GM06990 (cell line): ENCODE results near the gene KRT78.

Source experiments
- DNase-seq: peaks from one replicate; pipeline ENCODE4 v3.0.0-alpha.2; 2011; ENCODE audit not compliant: insufficient read length; ENCODE audit errors: extremely low read depth
- H3K27me3 ChIP-seq: replicated peaks from 2 replicates; pipeline ENCODE4 v1.6.0; 2011; ENCODE audit warnings: low read length; ENCODE audit not compliant: control insufficient read depth, insufficient read depth
- H3K36me3 ChIP-seq: 2 replicates; pipeline ENCODE4 v1.5.1; 2011; ENCODE audit warnings: low read length; ENCODE audit not compliant: control insufficient read depth, insufficient read depth
- H3K4me3 ChIP-seq: replicated peaks from 2 replicates; pipeline ENCODE4 v1.5.1; 2011; ENCODE audit warnings: low read depth, mild to moderate bottlenecking, control low read depth, low read length
- TF ChIP-seq, protein P1 (sequence below): IDR thresholded peaks from 2 replicates; pipeline ENCODE4 v1.5.1; 2011; ENCODE audit warnings: low read length, control low read depth, mild to moderate bottlenecking, inconsistent platforms; ENCODE audit not compliant: insufficient read depth, poor library complexity, severe bottlenecking

The KRT78 gene

DNA sequence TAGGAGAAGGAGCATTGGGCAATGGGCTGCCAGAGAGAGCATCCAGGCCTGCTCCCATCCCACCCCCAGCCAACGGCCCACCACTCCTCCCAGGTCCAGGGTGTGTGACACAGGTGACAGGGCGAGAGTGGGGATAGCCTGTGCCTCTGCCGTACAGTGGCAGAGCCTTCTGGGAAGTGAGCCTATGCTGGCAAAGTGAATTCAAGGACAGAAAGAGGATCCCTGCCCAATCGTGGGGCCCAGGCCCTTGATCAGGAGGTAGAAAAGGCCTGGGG, 14.1 kb downstream of the KRT78 start:
- TF ChIP-seq, protein P1, sequence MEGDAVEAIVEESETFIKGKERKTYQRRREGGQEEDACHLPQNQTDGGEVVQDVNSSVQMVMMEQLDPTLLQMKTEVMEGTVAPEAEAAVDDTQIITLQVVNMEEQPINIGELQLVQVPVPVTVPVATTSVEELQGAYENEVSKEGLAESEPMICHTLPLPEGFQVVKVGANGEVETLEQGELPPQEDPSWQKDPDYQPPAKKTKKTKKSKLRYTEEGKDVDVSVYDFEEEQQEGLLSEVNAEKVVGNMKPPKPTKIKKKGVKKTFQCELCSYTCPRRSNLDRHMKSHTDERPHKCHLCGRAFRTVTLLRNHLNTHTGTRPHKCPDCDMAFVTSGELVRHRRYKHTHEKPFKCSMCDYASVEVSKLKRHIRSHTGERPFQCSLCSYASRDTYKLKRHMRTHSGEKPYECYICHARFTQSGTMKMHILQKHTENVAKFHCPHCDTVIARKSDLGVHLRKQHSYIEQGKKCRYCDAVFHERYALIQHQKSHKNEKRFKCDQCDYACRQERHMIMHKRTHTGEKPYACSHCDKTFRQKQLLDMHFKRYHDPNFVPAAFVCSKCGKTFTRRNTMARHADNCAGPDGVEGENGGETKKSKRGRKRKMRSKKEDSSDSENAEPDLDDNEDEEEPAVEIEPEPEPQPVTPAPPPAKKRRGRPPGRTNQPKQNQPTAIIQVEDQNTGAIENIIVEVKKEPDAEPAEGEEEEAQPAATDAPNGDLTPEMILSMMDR: no peak
- Histone ChIP-seq H3K27me3 (no peaks in the 10 kb centered on the region; the same call in none of the 2 replicates), H3K36me3 (no peaks in the 10 kb centered on the region), H3K4me3 (no peak overlapping the region)
- no peak for DNase-seq

DNA sequence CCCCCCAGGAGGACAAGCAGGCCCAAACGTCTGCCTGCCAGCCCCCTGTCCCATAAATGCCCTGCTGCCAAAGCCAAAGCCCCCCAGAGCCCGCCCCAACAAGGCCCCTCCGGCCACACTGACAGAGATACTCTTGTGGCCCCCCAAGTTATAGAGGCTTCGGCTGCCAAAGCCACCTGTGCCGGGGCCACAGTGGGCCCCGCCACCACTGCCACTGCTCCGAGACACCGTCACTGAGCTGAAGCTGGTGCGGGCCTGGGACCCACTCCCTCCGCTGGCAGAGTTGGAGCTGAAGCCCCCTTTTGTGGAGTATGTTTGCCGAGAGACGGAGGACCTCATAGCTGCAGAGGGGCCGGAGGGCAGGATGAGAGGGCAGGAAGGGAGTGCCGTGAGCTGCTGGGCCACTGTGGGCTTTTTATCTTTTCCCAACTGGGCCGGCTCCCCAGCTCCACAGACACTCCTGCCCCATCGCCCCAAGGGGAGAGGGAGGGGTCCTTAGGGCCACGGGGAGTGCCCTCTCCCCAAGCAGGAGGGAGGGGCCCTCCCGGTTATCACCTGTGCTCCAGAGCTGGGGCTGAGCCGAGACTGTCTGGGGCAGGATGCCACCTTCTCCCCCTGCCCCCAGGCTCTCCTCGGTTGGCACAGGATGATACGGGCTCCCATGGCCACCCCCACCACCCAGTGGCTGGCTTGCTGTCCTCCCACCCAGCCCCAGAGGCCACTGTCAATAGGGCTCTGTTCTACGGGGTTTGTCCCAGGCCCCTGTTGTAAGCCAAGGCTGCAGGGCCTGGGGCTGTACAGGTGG, 14.7 kb downstream of the KRT78 start, which contains the start of gene KRT79:
Gene KRT79 (minus strand): TSS at position 390 of the 805 bp plus-strand sequence. CDS start 51 bp downstream, at position 339.
- Histone ChIP-seq H3K36me3 (no peaks in the 10 kb centered on the region), H3K27me3 (no peaks in the 10 kb centered on the region; the same call in none of the 2 replicates), H3K4me3 (no peak within 1 kb of the TSS)
- TF ChIP-seq, protein P1: no peak
- no peak for DNase-seq

DNA sequence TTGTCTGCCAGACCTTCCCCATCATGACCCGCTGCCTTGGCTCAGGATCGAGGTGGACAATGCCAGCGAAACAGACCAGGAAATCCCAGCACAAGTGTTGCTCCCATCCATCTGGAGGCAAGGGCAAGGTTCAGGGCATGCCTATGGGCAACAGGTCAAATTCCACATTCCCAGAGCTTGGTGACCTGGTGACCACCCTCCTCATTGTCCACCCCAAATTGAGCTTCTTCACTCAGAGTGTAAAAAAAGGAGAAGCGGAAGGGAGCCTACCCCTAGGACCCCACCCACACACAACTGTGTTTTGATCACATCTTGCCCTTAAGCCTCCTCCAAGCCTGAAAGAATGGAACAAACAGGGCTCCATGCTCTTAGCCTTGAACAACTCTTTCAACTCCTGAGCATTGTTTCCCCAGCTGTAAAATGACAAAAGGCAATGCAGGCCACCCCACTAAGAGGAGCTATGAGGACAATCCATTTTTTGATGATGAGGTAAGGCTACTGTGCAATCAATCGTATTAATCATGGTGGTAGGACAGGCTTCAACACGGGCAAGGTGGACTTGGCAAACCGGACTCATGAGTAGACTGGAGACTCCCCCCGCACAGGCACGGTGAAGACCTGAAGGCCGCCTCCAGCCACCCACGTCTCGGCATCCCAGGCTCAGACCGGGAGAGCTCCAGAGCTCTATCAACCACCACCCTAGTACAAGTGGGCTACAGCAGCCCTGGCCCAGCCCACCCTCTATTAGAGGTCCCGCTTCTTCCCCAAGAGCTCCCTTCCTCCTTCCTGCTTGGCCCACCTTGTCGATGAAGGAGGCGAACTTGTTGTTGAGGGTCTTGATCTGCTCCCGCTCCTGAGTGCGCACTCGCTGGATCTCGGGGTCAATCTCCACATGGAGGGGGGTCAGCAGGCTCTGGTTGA, 15.5 kb downstream of the KRT78 start:
- no peak overlapping the region for H3K4me3 ChIP-seq
- H3K36me3 ChIP-seq: no peaks in the 10 kb centered on the region
- H3K27me3 ChIP-seq: no peaks in the 10 kb centered on the region; the same call in none of the 2 replicates
- no peak for DNase-seq
- TF ChIP-seq, protein P1: no peak

DNA sequence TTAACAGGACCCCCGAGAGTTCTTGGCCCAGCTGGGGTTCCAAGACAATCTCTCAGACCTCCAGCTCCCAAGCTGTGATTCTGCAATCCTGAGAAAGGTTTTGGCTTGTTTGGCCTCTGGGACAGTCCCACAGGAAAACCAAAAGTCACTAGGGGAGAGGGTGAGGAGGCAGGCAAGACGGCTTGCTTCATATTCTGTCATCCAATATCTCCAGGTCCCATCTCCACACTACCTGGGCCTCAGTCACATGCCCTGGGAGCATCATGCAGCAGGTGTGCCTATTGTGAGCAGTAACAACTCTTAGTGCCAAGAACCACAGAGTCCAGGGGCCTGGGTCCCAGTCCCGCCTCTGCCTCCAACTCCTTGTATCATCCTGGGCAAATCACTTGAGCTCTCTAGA, 16.3 kb downstream of the KRT78 start:
- Histone ChIP-seq H3K27me3 (no peaks in the 10 kb centered on the region; the same call in none of the 2 replicates), H3K4me3 (no peak overlapping the region), H3K36me3 (no peaks in the 10 kb centered on the region)
- TF ChIP-seq, protein P1: no peak
- no peak for DNase-seq

DNA sequence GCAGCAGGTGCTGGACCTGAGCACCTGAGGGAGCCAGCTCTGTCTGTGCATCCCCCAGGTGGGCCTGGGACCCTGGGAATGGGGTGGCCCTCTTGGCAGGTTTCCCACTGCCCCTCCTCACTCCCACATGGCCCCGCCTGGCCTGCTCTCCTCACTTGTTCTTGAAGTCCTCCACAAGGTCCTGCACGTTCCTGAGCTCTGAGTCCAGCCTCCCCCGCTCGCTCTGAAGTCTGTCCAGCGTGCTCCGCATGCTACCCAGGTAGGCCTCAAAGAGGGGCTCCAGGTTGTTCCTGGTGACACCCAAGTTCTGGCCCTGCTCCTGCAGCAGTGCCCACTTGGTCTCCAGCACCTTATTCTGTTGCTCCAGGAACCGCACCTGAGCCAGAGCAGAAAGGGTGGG, 17.5 kb downstream of the KRT78 start:
- DNase-seq: no peak
- Histone ChIP-seq H3K4me3 (no peak overlapping the region), H3K36me3 (no peaks in the 10 kb centered on the region), H3K27me3 (no peaks in the 10 kb centered on the region; the same call in none of the 2 replicates)
- TF ChIP-seq, protein P1: no peak
